ENCODE results near the gene RDH16. TPM values are rescaled to one million over a fixed set of nuclear protein-coding genes. Genes with fewer than 3 reads are reported as not detected.

RDH16 gene
- total RNA-seq, 4 donors from 2014 or later, result 0.22 to 1.3 TPM; not detected in 2

DNA sequence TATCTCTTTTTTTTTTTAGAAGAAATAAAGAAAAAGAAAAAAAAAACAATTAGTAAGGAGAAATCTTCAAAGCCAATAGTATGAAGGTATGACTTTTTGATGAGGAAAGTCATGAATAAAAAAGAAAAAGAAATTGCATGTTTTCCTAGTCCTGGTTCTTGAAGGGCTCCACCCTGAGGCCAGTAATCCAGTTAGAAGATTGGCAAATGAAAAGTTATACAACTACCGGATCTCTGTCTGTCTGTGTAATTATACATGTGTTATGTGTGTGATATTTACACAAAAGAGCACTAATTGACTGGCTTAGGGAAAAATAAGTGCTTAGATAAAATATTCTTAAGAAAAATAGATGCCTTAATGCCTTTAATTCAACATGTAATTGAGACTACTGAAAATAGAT lies 51.6 kb downstream of the RDH16 start:
- H3K4me1 ChIP-seq, result no peaks in the 10 kb centered on the region
- intact Hi-C loops (cut with DNase I), result no loop called here
- TF ChIP-seq, protein P1, sequence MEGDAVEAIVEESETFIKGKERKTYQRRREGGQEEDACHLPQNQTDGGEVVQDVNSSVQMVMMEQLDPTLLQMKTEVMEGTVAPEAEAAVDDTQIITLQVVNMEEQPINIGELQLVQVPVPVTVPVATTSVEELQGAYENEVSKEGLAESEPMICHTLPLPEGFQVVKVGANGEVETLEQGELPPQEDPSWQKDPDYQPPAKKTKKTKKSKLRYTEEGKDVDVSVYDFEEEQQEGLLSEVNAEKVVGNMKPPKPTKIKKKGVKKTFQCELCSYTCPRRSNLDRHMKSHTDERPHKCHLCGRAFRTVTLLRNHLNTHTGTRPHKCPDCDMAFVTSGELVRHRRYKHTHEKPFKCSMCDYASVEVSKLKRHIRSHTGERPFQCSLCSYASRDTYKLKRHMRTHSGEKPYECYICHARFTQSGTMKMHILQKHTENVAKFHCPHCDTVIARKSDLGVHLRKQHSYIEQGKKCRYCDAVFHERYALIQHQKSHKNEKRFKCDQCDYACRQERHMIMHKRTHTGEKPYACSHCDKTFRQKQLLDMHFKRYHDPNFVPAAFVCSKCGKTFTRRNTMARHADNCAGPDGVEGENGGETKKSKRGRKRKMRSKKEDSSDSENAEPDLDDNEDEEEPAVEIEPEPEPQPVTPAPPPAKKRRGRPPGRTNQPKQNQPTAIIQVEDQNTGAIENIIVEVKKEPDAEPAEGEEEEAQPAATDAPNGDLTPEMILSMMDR (IDR thresholded peaks at IDR 0.05), result no peak
- no peak for TF ChIP-seq POLR2A (IDR thresholded peaks at IDR 0.05)
- no peak overlapping the region for H3K4me3 ChIP-seq (replicated peaks in 1 of 3)
- no peaks in the 10 kb centered on the region for H3K9me3 ChIP-seq
- H3K27ac ChIP-seq, result no peak overlapping the region
- DNase-seq, result no peak
- WGBS, 2 donors, result 84 to 89% methylated on average over 1 of the region's 1 CpG
- no peaks in the 10 kb centered on the region for H3K27me3 ChIP-seq
- no peaks in the 10 kb centered on the region for H3K36me3 ChIP-seq

DNA sequence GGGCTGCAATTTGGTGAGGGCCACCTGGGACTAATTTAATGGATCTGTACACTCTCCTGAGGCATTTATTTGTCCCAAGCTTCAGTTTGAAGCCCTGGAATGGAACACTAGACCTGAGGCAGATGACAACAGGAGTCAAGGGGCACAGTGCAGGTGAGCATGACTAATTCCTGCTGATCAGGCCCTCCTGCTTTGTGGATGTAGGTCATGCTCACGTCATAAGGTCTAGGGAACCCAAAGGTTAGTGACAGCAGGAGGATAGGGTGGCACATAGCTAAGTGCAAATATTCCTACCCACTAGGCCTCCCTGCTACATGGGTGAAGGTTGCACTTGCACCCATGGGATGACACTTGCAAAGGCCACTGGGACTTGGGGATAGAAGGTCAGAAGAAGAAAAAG lies 54.0 kb downstream of the RDH16 start:
- no peak for DNase-seq
- Histone ChIP-seq H3K27ac (no peak overlapping the region), H3K36me3 (no peaks in the 10 kb centered on the region), H3K4me3 (replicated peaks in 1 of 3) (no peak overlapping the region), H3K4me1 (no peaks in the 10 kb centered on the region), H3K27me3 (no peaks in the 10 kb centered on the region), H3K9me3 (no peaks in the 10 kb centered on the region)
- WGBS, 2 donors, result 31 to 65% methylated on average over 1 of the region's 1 CpG
- TF ChIP-seq, protein P1 (IDR thresholded peaks at IDR 0.05), result no peak
- no peak for TF ChIP-seq POLR2A (IDR thresholded peaks at IDR 0.05)
- intact Hi-C loops (cut with DNase I), result no loop called here

Other genes with a start within 250 kb of the RDH16 start
- gene NACA, start 232.3 kb downstream of the RDH16 start, total RNA-seq, result 1,000 to 10,000 TPM; 1,034 to 1,717 (median 1,154) TPM
- 10 to 100 TPM in 1 of 4 donors, 1 to 10 TPM in 3; 5.8 to 11.7 (median 7.0) TPM for gene PRIM1, start 205.3 kb downstream of the RDH16 start, total RNA-seq
- 100 to 1,000 TPM in 1 of 4 donors, 10 to 100 TPM in 2, 1 to 10 TPM in 1; 4.6 to 109 (median 24.0) TPM for gene HSD17B6, start 194.3 kb downstream of the RDH16 start, total RNA-seq
- gene SDR9C7, start 23.2 kb downstream of the RDH16 start, total RNA-seq, result not detected
- 1 to 10 TPM; 4.5 to 8.5 (median 7.4) TPM for gene ZBTB39, start 48.9 kb upstream of the RDH16 start, total RNA-seq
- not detected for gene TAC3, start 58.9 kb upstream of the RDH16 start, total RNA-seq
- gene MYO1A, start 92.5 kb upstream of the RDH16 start, total RNA-seq, result not detected
- gene NEMP1, start 121.2 kb upstream of the RDH16 start, total RNA-seq, result 10 to 100 TPM in 2 of 4 donors, 1 to 10 TPM in 2; 5.6 to 10.9 (median 9.2) TPM
- gene NAB2, start 131.5 kb upstream of the RDH16 start, total RNA-seq, result 10 to 100 TPM; 11.8 to 48.0 (median 16.1) TPM
- 100 to 1,000 TPM in 1 of 4 donors, 10 to 100 TPM in 3; 79.0 to 144 (median 89.8) TPM for gene STAT6, start 153.8 kb upstream of the RDH16 start, total RNA-seq
- 100 to 1,000 TPM in 3 of 4 donors, 10 to 100 TPM in 1; 98.5 to 161 (median 118) TPM for gene LRP1, start 170.9 kb upstream of the RDH16 start, total RNA-seq
- not detected for gene LRP1-AS, start 190.0 kb upstream of the RDH16 start, total RNA-seq